HUES48 (cell line): ENCODE measurements around the gene ZNF416.
A peak's percentile ranks its signal among the peaks of the same experiment; 100 is the strongest.

ENCODE experiments used
- H3K27ac ChIP-seq: one replicate; pipeline ENCODE4 v1.7.0; 2013; ENCODE audit warnings: low read depth, low read length, inconsistent platforms
- H3K27me3 ChIP-seq: 2 replicates; pipeline ENCODE4 v1.6.1; 2013; ENCODE audit warnings: mild to moderate bottlenecking, low read length; ENCODE audit not compliant: control insufficient read depth, insufficient read depth
- H3K36me3 ChIP-seq: 2 replicates; pipeline ENCODE4 v1.6.1; 2013; ENCODE audit warnings: low read length; ENCODE audit not compliant: control insufficient read depth, insufficient read depth
- H3K4me1 ChIP-seq: 2 replicates; pipeline ENCODE4 v1.6.1; 2013; ENCODE audit warnings: mild to moderate bottlenecking, low read length; ENCODE audit not compliant: control insufficient read depth, insufficient read depth
- H3K4me3 ChIP-seq: 2 replicates; pipeline ENCODE4 v1.5.1; 2013; ENCODE audit warnings: mild to moderate bottlenecking, low read depth, low read length
- H3K9ac ChIP-seq: 2 replicates; pipeline ENCODE4 v1.6.1; 2013; ENCODE audit warnings: mild to moderate bottlenecking, low read depth, low read length, moderate library complexity
- H3K9me3 ChIP-seq: 2 replicates; pipeline ENCODE4 v1.6.1; 2013; ENCODE audit warnings: low read length; ENCODE audit not compliant: control insufficient read depth, insufficient read depth

ZNF416 gene

DNA sequence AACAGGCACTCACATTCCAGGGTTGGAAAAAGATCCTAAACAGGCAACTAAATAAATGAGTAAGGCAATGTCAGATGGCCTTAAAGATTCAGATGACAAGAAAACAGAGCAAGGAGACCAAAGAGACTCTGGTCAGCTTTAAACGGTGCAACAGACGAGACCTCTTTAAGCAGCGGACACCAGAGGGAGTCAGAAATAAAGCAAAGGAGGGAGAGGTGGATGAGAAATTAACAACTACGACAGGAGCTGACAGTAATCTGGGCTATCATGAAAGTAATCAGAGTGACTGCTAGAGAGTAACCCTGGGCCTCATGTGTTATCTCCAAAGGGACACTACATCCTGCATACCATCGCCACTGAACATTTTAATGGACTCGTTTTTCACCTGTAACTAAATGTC is 20.2 kb downstream of the ZNF416 start:
- Histone ChIP-seq H3K4me3 (peak overlapping the region; percentile 98), H3K9ac (peak overlapping the region; percentile 81; the same call in 1 of the 2 replicates), H3K27me3 (no peaks in the 10 kb centered on the region), H3K4me1 (peaks cover 5% of the 10 kb centered on the region), H3K9me3 (peaks cover 19% of the 10 kb centered on the region), H3K27ac (no peak overlapping the region), H3K36me3 (peaks cover 28% of the 10 kb centered on the region)

DNA sequence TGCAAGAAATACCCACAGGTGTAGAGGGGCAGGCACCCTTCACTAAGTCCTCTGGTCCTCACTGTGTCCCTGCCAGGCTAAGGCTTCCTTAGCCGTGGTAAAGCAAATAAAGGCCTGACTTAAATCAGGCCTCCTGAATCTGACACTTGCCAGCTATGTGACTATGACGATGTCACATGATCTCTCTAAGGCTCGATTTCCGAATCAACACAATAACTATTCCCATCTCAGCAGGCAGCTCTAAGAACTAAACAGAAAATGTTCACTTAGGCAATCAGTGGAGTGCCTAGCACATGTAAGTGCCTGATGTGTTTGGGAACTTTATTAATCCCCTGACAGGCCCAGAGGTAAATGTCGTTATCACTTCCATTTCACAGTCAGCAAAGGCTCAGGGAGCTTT is 21.1 kb downstream of the ZNF416 start:
- Histone ChIP-seq H3K4me3 (no peak overlapping the region), H3K9me3 (peaks cover 15% of the 10 kb centered on the region), H3K36me3 (peaks cover 37% of the 10 kb centered on the region), H3K27ac (no peak overlapping the region), H3K9ac (no peak overlapping the region), H3K4me1 (peaks cover 5% of the 10 kb centered on the region), H3K27me3 (no peaks in the 10 kb centered on the region)

GRCh38 chr19:57552432-57552831 is 26.3 kb downstream of the ZNF416 start:
- no peak overlapping the region for H3K27ac ChIP-seq
- H3K4me1 ChIP-seq: no peaks in the 10 kb centered on the region
- H3K9ac ChIP-seq: no peak overlapping the region
- no peak overlapping the region for H3K4me3 ChIP-seq
- H3K27me3 ChIP-seq: no peaks in the 10 kb centered on the region
- H3K36me3 ChIP-seq: peaks cover 87% of the 10 kb centered on the region
- 0 out of 2 replicates have a peak, but pooled peaks cover 7% of the 10 kb centered on the region for H3K9me3 ChIP-seq

DNA sequence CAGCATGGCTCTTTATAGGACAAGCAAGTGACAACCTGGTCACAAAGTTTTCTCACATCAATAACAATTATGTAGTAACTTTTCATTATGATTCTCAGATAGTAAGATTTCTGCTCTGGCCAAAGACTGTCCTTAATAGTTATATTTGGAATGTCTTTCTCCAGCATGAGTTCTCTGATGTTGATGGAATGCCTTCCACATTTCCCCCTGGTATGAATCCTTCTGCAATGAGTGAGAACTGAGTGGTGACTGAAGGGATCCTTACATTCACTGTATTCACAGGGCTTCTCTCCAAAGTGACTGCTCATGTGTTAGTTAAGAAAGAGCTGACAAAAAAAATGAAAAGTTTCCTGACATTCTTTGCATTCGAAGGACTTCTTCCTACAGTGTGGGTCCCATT is 32.2 kb downstream of the ZNF416 start:
- Histone ChIP-seq H3K36me3 (peaks cover 94% of the 10 kb centered on the region), H3K4me1 (no peaks in the 10 kb centered on the region), H3K27ac (no peak overlapping the region), H3K27me3 (no peaks in the 10 kb centered on the region), H3K9ac (no peak overlapping the region), H3K4me3 (no peak overlapping the region), H3K9me3 (peaks cover 36% of the 10 kb centered on the region)

DNA sequence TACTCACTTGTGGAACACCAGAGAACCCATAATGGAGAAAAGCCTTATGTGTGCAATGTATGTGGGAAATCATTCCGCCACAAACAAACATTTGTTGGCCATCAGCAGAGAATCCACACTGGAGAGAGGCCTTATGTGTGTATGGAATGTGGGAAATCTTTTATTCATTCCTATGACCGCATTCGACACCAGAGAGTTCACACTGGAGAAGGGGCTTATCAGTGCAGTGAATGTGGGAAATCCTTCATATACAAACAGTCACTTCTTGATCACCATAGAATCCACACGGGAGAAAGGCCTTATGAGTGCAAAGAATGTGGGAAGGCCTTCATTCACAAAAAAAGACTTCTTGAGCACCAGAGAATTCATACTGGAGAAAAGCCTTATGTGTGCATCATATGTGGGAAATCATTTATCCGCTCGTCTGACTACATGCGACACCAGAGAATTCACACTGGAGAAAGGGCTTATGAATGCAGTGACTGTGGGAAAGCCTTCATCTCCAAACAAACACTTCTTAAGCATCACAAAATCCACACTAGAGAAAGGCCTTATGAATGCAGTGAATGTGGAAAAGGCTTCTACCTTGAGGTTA is 40.7 kb downstream of the ZNF416 start:
- Histone ChIP-seq H3K4me3 (no peak overlapping the region), H3K4me1 (no peaks in the 10 kb centered on the region), H3K9ac (no peak overlapping the region), H3K27me3 (no peaks in the 10 kb centered on the region), H3K36me3 (peaks cover 88% of the 10 kb centered on the region), H3K27ac (no peak overlapping the region), H3K9me3 (peaks cover 80% of the 10 kb centered on the region)

DNA sequence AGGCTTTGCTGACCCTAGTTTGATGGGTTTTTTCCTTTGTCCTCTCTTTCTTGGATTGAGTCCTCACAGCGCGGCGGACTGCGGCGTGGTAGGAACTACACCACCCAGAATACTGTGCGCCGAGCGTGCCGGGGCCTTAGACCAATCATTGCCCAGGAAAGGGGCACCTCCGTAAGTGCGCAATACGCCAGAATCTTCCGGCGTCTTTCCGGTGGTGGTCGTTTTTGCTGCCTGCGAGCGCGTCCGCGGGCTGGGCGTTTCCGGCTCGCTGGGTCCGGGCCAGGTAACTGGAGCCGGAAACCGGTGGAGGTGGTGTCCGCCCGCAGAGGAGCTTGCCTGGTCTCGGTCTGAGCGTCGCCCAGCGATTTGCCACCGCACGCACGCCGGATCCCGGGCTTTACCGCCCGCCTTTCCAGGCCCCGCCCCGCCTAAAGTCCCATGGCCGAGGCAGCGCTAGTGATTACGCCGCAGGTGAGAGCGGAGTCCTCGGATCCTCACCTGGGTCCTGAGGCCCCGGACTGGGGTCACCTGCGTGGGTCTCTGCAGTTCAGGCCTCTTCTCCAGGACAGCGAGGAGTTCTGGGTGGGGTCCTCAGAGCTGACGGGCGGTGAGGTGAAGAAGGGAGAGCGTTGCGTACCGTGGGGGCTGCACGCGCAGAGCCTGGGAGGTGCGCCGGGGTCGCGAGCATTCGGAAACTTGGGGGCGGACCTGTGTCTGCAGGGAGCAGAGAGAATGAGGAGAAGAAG is 51.4 kb downstream of the ZNF416 start, which contains the start of gene ZNF549:
TSS of gene ZNF549 (plus strand) at position 221 of the 746 bp plus-strand sequence. CDS start at position 439, 218 bp downstream.
- Histone ChIP-seq H3K36me3 (peaks cover 17% of the 10 kb centered on the region), H3K9me3 (peaks cover 7% of the 10 kb centered on the region; the same call in 1 of the 2 replicates), H3K27ac (peak within 1 kb of the TSS; percentile 88), H3K4me1 (peaks cover 3% of the 10 kb centered on the region; the same call in 1 of the 2 replicates), H3K4me3 (peak within 1 kb of the TSS; percentile 87), H3K9ac (peak within 1 kb of the TSS; percentile 78), H3K27me3 (no peaks in the 10 kb centered on the region)
